NB4 (cell line): ENCODE data around the gene MPP3.

Experiments used
- DNase-seq: peaks from one replicate; pipeline ENCODE4 v3.0.0; 2010; ENCODE audit warnings: low read depth
- H3K4me3 ChIP-seq: one replicate; pipeline ENCODE4 v1.5.1; 2011; ENCODE audit warnings: mild to moderate bottlenecking, low read depth, low read length, moderate library complexity
- CTCF ChIP-seq: IDR thresholded peaks from one replicate; pipeline ENCODE4 v1.5.1; 2012; ENCODE audit warnings: low read depth, low read length
- MAX ChIP-seq: IDR thresholded peaks from 2 replicates; pipeline ENCODE4 v1.6.1; 2011; ENCODE audit warnings: low read depth, low read length
- MYC ChIP-seq: IDR thresholded peaks from 2 replicates; pipeline ENCODE4 v1.6.1; 2011; ENCODE audit warnings: low read depth, low read length
- POLR2A ChIP-seq: IDR thresholded peaks from 2 replicates; pipeline ENCODE4 v1.6.1; 2011; ENCODE audit warnings: mild to moderate bottlenecking; ENCODE audit not compliant: insufficient read length; ENCODE audit errors: extremely low read depth

Gene MPP3

GRCh38 chr17:43856141-43856540 lies 23.2 kb upstream of the MPP3 start:
- no peak overlapping the region for H3K4me3 ChIP-seq
- TF ChIP-seq MAX, result no peak
- TF ChIP-seq POLR2A, result no peak
- no peak for TF ChIP-seq CTCF
- TF ChIP-seq MYC, result no peak
- no peak for DNase-seq

- no peak overlapping the region for H3K4me3 ChIP-seq
- no peak for DNase-seq
- no peak for TF ChIP-seq MYC
- TF ChIP-seq MAX, result no peak
- no peak for TF ChIP-seq CTCF
- no peak for TF ChIP-seq POLR2A
These were observed 22.1 kb upstream of the MPP3 start for GRCh38 chr17:43855061-43855460.

DNA sequence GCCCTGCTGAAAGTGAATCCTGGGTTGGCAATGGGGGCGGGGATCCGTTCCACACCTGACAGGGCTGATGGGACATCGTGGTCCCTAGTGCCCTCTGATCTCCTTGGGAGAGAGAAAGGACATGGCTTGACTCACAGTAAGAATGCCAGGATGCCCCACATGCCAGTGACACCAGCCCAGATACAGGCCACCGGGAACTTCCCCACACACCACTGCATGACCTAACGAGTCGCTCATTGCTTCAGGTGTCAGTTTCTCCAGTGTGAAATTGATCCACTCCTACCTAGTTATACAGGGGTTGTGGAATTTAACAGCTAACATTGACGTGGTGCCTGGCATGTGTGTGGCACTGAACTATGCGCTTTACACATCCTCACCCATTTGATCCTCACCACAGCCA lies 21.6 kb upstream of the MPP3 start:
- DNase-seq, result no peak
- TF ChIP-seq MYC, result no peak
- TF ChIP-seq MAX, result no peak
- no peak for TF ChIP-seq CTCF
- no peak for TF ChIP-seq POLR2A

DNA sequence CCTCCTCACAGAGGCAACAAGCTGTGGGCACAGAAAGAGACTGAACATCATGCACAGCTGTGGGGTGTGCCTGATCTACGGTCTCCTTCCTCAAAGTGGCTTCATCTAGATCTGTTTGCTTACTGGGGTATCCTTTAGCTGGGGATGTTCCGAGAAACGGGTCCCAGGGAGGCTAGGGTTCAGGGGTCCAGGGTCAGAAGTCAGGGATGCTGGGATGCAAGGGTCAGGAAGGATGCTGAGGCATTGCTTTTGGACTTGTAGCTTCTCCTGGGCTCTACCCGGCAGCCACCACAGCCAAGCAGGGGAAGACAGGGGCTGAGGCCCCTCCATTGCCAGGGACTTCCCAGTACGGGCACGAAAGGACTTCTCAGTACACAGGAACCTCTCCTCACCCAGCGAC lies 20.6 kb upstream of the MPP3 start:
- TF ChIP-seq MAX (no peak), MYC (no peak), CTCF (no peak), POLR2A (no peak)
- no peak overlapping the region for H3K4me3 ChIP-seq
- DNase-seq, result no peak

More for the DNA sequence above, 21.6 kb upstream of the MPP3 start:
- no peak overlapping the region for H3K4me3 ChIP-seq

- TF ChIP-seq POLR2A, result no peak
- no peak for TF ChIP-seq CTCF
- H3K4me3 ChIP-seq, result no peak overlapping the region
- DNase-seq, result no peak
These were observed 19.6 kb upstream of the MPP3 start for GRCh38 chr17:43852571-43852970.

DNA sequence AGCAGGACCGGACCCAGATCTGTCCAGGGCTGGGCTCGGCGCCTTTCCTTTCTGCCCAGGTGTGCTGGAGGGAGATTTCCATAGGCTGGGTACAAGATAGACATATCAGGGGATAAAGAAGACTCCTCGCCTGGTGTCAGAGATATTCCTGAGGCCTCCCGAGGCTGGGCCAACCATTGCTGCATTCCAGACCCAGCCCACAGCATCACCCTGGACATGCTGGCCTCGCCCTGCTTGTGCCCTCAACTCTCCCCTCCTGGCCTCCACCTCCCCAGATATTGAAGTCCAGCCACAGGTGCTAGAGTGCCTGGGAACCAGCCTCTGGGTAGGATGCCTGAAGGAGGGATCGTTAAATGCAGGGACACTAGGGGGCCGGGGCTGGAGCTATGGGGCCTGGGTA lies 16.2 kb upstream of the MPP3 start:
- DNase-seq, result no peak
- TF ChIP-seq CTCF (no peak), MAX (no peak), POLR2A (no peak), MYC (no peak)
- no peak overlapping the region for H3K4me3 ChIP-seq
